ENCODE data around the gene EHBP1L1. TPM values are rescaled to one million over a fixed set of nuclear protein-coding genes. Genes with fewer than 3 reads are reported as not detected.
A peak's percentile ranks its signal among the peaks of the same experiment; 100 is the strongest.

EHBP1L1 gene
- total and polyA plus RNA-seq, 12 donors = 30.8 to 113 (median 53.9) TPM

DNA sequence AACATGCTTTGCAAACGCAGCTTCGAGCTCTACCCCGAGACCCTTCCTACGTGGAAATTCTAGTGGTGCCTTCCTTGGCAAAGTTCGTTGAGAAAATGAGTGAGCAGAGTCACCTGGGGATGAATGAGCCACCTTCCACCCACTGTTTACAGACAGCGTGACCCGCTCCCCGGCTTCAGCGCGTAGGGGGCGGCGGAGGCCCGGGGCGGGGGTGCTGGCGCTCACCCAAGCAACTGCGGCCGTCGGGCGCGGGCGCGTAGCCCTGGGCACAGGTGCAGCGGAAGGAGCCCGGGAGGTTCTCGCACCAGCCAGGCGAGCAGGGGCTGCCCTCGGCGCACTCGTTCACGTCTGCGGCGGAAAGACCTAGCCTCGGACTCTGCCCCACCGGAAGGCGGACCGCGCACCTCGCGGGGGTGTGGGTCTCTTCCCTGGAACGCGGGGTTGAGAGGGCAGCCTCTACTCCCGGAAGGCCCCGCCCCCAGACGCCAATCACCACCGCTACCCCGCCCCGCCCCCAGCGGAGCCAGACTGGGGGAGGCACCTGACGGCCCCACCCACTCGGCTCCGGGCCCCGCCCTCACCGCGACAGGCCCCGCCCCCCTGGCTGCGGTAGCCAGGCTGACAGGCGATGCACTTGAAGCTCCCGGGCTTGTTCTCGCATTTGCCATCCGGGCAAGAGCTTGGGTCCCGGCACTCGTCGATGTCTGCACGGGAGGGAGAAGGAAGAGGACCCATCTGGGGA is 29.5 kb upstream of the EHBP1L1 start:
- no peaks in the 10 kb centered on the region for H3K9me3 ChIP-seq
- no peaks in the 10 kb centered on the region for H3K27me3 ChIP-seq
- intact Hi-C loops (cut with DNase I) = no loop called here
- ATAC-seq (peak; percentile 42 to 77 (median 60)), DNase-seq (peak; percentile 54 to 84)
- TF ChIP-seq CTCF (IDR thresholded peaks at IDR 0.05) = no peak
- H3K4me3 ChIP-seq = peak overlapping the region in 2 of 10 donors; percentile 29 to 53
- H3K4me1 ChIP-seq = peaks cover 2 to 20% (median 6%) of the 10 kb centered on the region in 9 donors
- peaks cover 0 to 95% (median 3%) of the 10 kb centered on the region in 9 donors for H3K36me3 ChIP-seq
- WGBS, 2 donors = 50 to 55% methylated on average over 49 to 60 of the region's 64 CpGs
- H3K27ac ChIP-seq = peak overlapping the region in 1 of 10 donors; percentile 62

- intact Hi-C loops (cut with DNase I) = no loop called here
- no peak for DNase-seq
- no peak for TF ChIP-seq CTCF (IDR thresholded peaks at IDR 0.05)
- Histone ChIP-seq H3K27me3 (no peaks in the 10 kb centered on the region), H3K4me3 (no peak overlapping the region), H3K36me3 (peaks cover 0 to 100% (median 5%) of the 10 kb centered on the region in 9 donors), H3K27ac (no peak overlapping the region), H3K4me1 (peaks cover 0 to 21% (median 0%) of the 10 kb centered on the region in 9 donors), H3K9me3 (no peaks in the 10 kb centered on the region)
- 79 to 84% methylated on average over 50 to 52 of the region's 52 CpGs for WGBS, 2 donors
- ATAC-seq = no peak
These were observed 28.3 kb upstream of the EHBP1L1 start for GRCh38 chr11:65547446-65548125.

- Histone ChIP-seq H3K27me3 (no peaks in the 10 kb centered on the region), H3K27ac (no peak overlapping the region), H3K4me3 (no peak overlapping the region), H3K4me1 (peaks cover 0 to 25% (median 0%) of the 10 kb centered on the region in 9 donors), H3K9me3 (no peaks in the 10 kb centered on the region), H3K36me3 (peaks cover 0 to 100% (median 5%) of the 10 kb centered on the region in 9 donors)
- DNase-seq (no peak), ATAC-seq (no peak)
- intact Hi-C loops (cut with DNase I) = no loop called here
- TF ChIP-seq CTCF (IDR thresholded peaks at IDR 0.05) = no peak
- 92 to 95% methylated on average over 3 of the region's 3 CpGs for WGBS, 2 donors
These were observed 27.5 kb upstream of the EHBP1L1 start for GRCh38 chr11:65548395-65548794.

DNA sequence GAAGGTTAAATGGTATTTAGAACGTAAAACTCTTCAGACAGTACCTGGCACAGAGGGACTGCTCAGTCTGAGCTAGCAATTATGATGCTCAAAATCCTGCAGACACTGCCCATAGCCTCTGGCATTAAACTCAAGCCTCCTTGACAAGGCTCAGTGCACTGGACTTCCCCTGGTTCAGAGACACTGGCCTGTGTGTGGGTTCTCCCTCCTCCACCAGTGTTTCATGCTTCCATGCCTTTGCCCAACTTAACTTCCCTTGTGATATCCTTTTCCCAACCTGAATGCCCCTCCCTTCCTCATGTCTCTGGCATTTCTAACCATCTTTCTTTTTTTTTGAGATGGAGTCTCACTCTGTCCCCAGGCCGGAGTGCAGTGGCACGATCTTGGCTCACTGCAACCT is 26.8 kb upstream of the EHBP1L1 start:
- DNase-seq (no peak), ATAC-seq (no peak)
- Histone ChIP-seq H3K4me3 (no peak overlapping the region), H3K27ac (no peak overlapping the region), H3K4me1 (peaks cover 0 to 28% (median 0%) of the 10 kb centered on the region in 9 donors), H3K27me3 (no peaks in the 10 kb centered on the region), H3K36me3 (peaks cover 0 to 100% (median 5%) of the 10 kb centered on the region in 9 donors), H3K9me3 (no peaks in the 10 kb centered on the region)
- intact Hi-C loops (cut with DNase I) = no loop called here
- no peak for TF ChIP-seq CTCF (IDR thresholded peaks at IDR 0.05)
- 95 to 99% methylated on average over 3 of the region's 3 CpGs for WGBS, 2 donors
